Left cardiac atrium (tissue), 4 donors: Measurements from ENCODE around the gene MRTFA. TPM values are rescaled to one million over a fixed set of nuclear protein-coding genes. Genes with fewer than 3 reads are reported as not detected.
A peak's percentile ranks its signal among the peaks of the same experiment; 100 is the strongest.
"Not testable (repeated sequence)": the region's sequence is repeated elsewhere in the genome, so short reads cannot be mapped to it uniquely, and the experiment has no call there.

Experiments used
- ATAC-seq, 2 donors: fragments of 200-7000 bp; cut with Tn5 transposase; one replicate each; pipeline ENCODE4 v1.9.1; 2020; ENCODE audit warnings: mild to moderate bottlenecking in 2 of 2, moderate library complexity in 2 of 2
- DNase-seq: peaks from one replicate; pipeline ENCODE4 v3.0.0-alpha.2; 2020
- intact Hi-C, 2 donors: fragments of 100-400 bp; cut with DNase I; formaldehyde crosslinking; loops; one replicate each; pipeline versions ENCODE4 v1.14.1 to v1.15.1; 2022 to 2023
- total RNA-seq, 2 donors: library from RNA; stranded (reverse); fragmentation: NEBNext Ultra II Directional; extraction: Animal tissue kit (Norgen Biotek cat#: 25700); gene quantifications; one replicate each; pipeline ENCODE4 v1.2.1, GENCODE V29; 2021
- donor health status: DM: no; HTN: yes; CAD: no.
- donor health status: DM: no; HTN: yes; CAD: no; lungs with severe emphysema.
- donor health status: DM: yes; HTN: yes; CAD: no.
- donor health status: Dilated cardiomyopathy.

MRTFA gene
- total RNA-seq, 2 donors from 2014 or later: 28.8 to 34.3 TPM

DNA sequence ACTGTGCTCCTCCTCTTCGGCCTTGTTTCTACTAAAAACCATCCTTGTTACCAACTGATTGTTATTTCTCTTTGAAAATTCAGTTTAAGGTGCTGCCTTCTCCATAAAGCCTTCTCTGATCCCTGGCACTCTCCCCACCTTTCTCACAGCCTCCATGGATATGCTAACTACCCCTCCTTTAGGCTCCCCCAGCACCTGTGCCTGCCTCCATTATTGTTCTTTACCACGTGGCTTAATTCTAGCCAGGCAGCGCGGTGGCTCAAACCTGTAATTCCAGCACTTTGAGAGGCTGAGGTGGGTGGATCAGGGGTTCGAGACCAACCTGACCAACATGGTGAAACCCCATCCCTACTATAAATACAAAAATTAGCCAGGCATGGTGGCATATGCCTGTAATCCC is 96.3 kb downstream of the MRTFA start:
- DNase-seq (no peak), ATAC-seq (no peak)
- intact Hi-C loops: loop anchor here in 1 of 2 donors (10.0 kb wide), 1 partner anchor 105 kb away; no protein-coding TSS in a partner anchor

GRCh38 chr22:40536149-40536548 is 100.4 kb downstream of the MRTFA start:
- intact Hi-C loops, DNase-seq, ATAC-seq: not testable (repeated sequence)

- DNase-seq (no peak), ATAC-seq (no peak)
- intact Hi-C loops: no loop called here
These were observed 100.9 kb downstream of the MRTFA start for GRCh38 chr22:40535642-40536041.

GRCh38 chr22:40535189-40535512 is 101.4 kb downstream of the MRTFA start:
- intact Hi-C loops: no loop called here
- DNase-seq: no peak
- ATAC-seq: no peak

- no peak for DNase-seq
- peak in 1 of 2 donors; percentile 86 for ATAC-seq
- intact Hi-C loops: no loop called here
These were observed 101.9 kb downstream of the MRTFA start for GRCh38 chr22:40534379-40535188.

GRCh38 chr22:40533712-40534378 is 102.7 kb downstream of the MRTFA start:
- DNase-seq: no peak
- peak; percentile 63 to 85 for ATAC-seq
- intact Hi-C loops: no loop called here

DNA sequence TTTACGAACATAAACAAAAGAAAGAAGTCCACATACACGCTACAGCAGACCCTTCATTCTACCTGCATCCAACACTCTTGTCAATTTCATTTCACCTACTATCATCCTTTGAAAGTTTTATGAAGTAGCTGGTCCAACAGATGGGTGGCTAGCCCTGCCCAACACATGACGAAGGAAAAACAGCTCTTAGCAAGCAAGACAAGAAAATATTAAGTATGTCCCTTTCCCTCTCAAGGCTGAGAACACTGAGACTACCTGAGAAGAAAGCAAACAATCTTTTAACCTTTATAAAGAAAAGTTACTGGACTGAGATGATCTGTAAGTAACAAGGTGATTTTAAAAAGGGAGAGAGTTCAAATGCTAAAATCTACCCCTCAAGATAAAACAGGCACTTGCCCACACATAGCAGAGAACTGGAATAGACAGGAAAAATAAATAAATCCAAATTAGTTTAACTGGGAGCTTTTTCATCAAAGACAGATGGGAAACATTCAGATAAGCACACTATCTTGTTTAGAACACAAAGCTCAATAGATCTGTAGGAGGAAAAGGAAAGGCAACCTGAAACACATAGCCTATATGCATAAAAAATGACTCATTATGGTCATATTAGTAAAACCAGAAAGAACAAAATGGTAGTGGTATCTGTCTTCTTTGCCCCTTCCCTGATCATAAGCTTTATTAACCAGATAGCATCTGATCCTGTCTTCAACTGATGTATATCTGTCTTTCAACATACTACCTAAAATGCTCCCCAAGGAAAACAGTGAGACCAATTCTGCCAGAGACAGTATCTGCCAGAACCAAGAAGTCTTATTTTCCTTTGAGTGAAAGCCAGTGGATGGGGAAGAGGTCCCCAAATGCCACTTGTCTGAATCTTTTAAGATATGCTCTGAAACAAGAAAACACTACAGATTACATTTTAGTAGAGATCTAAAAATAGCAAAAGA is 104.3 kb downstream of the MRTFA start:
- DNase-seq: no peak
- intact Hi-C loops: no loop called here
- ATAC-seq: no peak

DNA sequence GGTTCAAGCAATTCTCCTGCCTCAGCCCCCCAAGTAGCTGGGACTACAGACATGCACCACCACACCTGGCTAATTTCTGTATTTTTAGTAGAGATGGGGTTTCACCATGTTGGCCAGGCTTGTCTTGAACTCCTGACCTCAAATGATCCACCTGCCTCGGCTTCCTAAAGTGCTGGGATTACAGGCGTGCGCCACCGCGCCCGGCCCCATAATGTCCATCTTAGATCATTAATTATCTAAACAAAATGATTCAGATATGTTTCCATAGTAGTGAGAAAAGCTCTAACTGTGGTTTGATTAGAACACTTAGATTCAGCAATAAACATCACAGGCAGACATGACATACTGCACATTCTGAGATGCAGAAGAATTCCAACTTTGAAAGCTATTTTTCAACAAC is 106.1 kb downstream of the MRTFA start:
- intact Hi-C loops, DNase-seq, ATAC-seq: not testable (repeated sequence)

- intact Hi-C loops: loop anchor here (5.0 to 10.0 kb wide), 2 partner anchors 112 to 115 kb away; no protein-coding TSS in a partner anchor
- ATAC-seq (no peak), DNase-seq (no peak)
These were observed 106.7 kb downstream of the MRTFA start for GRCh38 chr22:40529821-40530220.

- DNase-seq (no peak), ATAC-seq (no peak)
- intact Hi-C loops: loop anchor here (5.0 to 10.0 kb wide), 2 partner anchors 115 to 118 kb away; no protein-coding TSS in a partner anchor
These were observed 109.6 kb downstream of the MRTFA start for GRCh38 chr22:40526960-40527359.

GRCh38 chr22:40525250-40525884 is 111.2 kb downstream of the MRTFA start:
- DNase-seq (peak; percentile 61), ATAC-seq (peak in 1 of 2 donors; percentile 29)
- intact Hi-C loops: loop anchor here (5.0 to 10.0 kb wide), 2 partner anchors 117 to 119 kb away; no protein-coding TSS in a partner anchor

- intact Hi-C loops: loop anchor here (5.0 to 10.0 kb wide), 2 partner anchors 118 to 120 kb away; no protein-coding TSS in a partner anchor
- ATAC-seq: no peak
- no peak for DNase-seq
These were observed 111.9 kb downstream of the MRTFA start for GRCh38 chr22:40524392-40525249.

DNA sequence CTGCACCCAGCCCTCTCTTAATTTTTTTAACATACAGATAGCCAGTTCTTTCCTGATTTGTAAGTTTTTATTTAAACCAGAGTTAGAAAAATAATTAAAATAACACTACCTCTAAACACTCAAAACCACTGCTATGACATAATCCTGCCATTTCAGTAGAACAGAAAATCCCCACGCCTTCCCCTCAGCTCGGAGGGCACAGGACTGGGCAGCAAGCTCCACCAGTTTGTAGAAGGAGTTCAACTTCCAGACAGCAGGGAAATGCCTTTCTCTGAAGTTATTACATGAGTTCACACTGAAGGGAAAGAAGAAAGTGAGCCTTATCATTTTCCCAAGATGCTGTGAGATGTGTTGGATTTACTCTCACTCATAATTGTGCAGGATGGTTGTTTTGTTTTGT is 114.4 kb downstream of the MRTFA start:
- ATAC-seq: no peak
- intact Hi-C loops: loop anchor here in 1 of 2 donors (10.0 kb wide), 1 partner anchor 123 kb away; no protein-coding TSS in a partner anchor
- DNase-seq: no peak

DNA sequence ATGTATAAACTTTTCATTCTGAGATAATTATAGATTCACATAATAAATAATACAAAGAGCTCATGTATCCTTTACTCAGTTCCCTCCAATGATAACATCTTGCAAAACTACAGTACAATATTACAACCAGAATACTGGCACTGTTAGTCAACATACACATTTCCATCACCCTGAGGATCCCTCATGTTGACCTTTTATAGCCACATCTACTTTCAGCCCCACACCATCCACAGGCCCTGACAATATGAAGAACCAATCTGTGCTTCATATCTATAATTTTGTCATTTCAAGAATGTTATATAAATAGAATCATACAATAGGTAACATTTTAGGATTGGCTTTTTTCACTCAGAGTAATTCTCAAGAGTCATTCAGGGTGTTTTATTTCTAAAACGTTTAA is 115.5 kb downstream of the MRTFA start:
- DNase-seq: no peak
- intact Hi-C loops: loop anchor here in 1 of 2 donors (10.0 kb wide), 1 partner anchor 124 kb away; no protein-coding TSS in a partner anchor
- ATAC-seq: no peak

DNA sequence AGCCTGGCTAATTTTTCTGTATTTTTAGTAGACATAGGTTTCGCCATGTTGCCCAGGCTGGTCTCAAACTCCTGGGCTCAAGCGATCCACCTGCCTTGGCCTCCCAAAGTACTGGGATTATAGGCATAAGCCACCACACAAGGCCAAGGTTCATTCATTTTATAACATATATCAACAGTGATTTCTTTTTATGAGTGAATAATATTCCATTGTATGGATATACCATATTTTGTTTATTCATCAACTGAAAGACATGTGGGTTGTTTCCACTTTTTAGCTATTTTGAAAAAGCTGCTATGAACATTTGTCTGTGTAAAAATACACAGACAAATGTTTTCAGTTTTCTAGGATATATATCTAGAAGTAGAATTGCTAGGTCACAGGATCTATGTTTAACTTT is 116.0 kb downstream of the MRTFA start:
- intact Hi-C loops: loop anchor here in 1 of 2 donors (10.0 kb wide), 1 partner anchor 124 kb away; no protein-coding TSS in a partner anchor
- DNase-seq (no peak), ATAC-seq (no peak)

DNA sequence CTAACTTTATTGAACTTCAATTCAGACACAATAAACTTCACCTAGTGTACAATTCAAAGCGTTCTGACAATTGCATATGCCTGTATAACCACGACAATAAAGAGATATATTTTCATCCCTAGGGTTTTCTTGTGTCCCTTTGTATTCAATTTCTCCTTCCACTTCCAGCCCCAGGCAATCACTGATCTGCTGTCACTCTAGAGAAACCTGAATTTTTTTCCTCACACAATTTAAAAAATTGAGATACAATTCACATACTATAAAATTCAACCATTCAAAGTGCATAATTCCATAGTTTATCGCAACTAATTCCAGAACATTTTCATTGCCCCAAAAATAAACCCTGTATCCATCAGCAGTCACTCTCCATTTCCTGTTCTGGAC is 116.6 kb downstream of the MRTFA start:
- DNase-seq (no peak), ATAC-seq (no peak)
- intact Hi-C loops: loop anchor here in 1 of 2 donors (10.0 kb wide), 1 partner anchor 125 kb away; no protein-coding TSS in a partner anchor

GRCh38 chr22:40519284-40519947 is 117.1 kb downstream of the MRTFA start:
- intact Hi-C loops: no loop called here
- no peak for ATAC-seq

More at GRCh38 chr22:40519284-40519947, 117.1 kb downstream of the MRTFA start:
- DNase-seq: no peak
